Measurements from ENCODE around the gene FOXD1.
"Not testable (repeated sequence)": the region's sequence is repeated elsewhere in the genome, so short reads cannot be mapped to it uniquely, and the experiment has no call there.

The FOXD1 gene

DNA sequence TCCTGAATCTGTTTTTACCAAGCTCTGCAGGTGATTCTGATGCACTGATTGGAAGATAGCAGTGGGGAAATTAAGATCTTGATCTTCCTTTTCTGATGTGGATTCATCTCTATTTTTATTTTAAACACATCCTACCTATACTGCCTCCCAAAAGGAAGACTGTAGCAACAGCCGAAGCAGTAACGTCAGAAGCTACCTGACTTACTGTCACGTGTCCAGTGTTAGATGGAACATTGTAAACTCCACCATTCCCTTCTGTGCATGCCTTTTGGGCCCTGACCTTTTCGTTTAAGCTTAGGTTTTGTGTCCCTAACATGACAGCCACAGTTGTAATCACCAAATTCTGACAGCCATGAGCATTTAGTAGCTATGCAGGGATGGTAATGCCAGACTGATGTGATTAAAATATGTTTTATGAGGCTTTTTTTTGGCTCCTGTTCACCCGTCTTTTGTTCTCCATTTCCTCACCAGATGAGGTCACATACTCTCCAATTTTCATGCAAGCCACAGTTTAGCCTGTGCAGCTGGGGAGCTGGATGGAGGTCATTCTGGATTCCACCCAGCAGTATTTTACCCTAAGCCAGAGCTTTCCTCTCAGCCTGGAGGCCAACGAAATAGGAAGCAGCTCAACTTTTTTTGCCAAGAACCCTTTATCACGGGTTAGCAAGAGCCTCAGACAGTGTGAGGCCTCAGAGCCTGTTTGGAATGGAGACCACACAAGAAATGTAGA, 15.6 kb upstream of the FOXD1 start:
- no peak for DNase-seq (ENCODE audit: low read depth in 2 of 2)

DNA sequence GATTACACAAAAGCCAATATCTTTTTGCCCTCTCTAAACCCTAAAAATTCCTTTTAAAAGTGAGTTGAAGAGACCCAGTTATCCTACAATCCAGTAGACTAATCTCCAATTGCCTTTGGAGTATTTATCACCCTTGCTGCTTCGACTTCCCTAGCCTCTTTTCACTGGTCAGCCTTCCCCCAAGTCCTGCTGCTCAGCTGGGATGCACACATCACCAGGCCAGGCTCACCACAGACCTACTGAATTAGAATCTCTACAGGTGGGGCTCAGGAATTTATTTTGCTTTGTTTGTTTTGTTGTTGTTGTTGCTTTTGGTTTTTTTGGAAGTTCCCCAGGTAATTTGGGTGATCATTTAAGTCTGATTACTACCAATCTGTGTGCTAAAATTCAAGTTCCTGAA, 11.6 kb upstream of the FOXD1 start:
- DNase-seq (ENCODE audit: low read depth in 2 of 2): no peak

DNA sequence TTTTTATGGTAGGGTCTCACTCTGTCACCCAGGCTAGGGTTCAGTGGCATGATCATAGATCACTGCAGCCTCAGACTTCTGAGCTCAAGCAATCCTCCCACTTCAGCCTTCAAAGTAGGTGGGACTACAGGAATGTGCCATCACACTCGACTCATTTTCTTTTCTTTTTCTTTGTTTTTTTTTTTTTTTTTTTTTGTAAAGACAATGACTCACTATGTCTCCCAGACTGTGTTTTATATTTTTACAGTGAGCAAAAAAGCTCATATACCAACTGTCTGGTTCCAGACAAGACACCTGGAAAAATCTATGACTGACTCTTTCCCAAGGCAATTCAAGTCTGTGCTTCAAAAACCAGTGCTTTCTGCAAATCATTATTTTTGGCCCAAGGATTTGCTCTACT, 10.8 kb upstream of the FOXD1 start:
- DNase-seq (ENCODE audit: low read depth in 2 of 2): no peak

DNA sequence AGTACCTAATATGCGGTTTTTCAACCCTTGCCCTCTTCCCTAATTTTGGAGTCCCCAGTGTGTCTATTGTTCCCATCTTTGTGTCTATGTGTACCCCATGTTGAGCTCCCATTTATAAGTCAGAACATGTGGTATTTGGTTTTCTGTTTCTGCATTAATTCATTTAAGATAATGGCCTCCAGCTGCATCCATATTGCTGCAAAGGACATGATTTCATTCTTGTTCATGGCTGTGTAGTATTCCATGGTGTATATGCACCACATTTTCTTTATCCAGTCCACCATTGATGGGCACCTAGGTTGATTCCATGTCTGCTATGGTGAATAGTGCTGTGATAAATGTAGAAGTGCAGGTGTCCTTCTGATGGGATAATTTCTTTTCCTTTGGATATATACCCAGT, 7.9 kb upstream of the FOXD1 start:
- not testable (repeated sequence) for DNase-seq (ENCODE audit: low read depth in 2 of 2)

DNA sequence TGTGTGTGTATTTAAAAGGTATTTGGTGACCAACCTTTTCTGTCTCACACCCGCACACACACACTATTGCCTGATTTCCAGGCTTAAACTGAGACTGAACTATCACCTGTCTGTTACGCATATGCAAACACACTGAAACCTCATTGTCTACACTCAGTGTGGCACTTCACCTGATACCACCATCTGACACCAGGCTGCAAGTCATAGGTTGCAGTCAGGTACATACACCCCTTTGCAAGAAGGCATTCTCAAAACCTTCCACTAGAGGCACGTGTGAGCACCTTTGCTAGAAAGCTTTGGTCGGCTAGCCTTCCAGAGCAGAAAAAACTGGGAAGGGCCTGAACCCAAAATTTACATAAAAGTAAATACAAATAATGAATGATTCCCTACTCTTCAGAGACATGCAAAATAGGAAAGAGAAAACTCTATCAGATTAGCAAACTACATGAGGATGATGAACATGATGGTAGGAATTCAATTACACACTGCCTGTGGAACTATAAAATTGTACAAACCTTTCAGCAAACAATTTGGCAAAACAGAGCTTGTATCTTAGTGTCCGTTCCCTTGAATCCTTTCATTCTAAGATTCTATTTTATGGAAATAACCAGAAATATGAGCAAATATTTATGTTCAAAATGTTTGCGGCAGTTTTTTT, 5.9 kb upstream of the FOXD1 start:
- DNase-seq (ENCODE audit: low read depth in 2 of 2): no peak

DNA sequence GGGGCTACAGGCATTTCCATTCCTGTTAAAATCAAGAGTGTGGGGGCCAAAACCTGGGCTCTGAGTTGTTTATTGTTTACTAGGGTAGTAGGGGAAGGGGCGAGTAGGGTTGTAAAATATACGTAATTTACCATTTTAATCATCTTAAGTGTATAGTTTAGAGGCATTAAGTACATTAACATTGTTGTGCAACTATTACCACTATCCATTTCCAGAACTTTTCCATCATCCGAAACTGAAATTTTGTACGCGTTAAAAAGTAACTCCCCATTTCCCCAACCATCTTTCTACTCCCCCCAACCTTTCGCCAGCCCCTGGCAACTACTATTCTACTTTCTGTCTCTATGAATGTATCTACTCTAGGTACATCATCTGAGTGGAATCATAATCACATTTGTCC, 3.6 kb upstream of the FOXD1 start:
- DNase-seq (ENCODE audit: low read depth in 2 of 2): no peak

DNA sequence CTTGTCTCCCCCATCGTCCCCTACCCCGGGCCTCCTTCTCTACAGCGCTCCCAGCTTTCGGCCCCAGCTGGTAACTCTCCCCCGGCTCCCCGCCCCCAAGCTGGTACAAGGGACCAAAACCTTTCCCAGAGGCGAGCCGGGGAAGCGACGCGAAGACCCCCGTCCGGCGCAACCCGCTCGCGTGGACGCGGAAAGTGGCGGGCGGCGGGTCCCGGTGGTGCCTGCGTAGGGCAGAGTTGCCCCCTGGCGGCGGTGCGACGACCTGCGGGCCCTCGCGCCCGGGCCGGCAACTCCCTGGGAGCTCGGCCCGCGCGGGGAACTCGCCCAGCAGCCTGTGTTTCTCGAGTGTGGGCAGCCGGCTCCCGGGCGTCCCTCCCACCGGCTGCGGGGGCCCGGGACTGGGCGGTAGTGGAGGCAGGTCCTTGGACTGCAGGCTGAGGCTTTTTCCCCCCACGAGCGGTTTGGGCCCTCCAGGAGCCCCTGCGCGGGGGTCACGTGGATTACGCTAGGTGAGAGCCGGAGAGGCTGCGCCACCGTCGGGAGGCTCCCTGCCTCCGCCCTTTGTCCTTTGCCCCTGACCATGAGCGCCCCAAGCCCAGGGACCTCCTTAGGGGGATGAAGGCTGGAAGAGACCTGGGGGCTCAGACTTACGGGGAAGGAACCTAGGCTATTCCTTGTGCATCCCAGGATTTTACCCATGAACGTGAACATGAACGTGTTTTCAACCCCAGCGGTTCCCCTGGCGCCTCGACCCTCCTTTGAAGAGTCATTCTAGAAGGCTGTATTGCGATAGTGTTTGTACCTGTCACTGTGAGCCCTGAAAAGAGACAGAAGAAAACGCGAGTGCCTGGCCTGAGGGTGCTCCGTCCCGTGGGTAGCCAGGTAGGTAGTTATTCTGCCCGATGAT, 2.9 kb upstream of the FOXD1 start:
- peak; percentile 64 to 65 for DNase-seq (ENCODE audit: low read depth in 2 of 2)

DNA sequence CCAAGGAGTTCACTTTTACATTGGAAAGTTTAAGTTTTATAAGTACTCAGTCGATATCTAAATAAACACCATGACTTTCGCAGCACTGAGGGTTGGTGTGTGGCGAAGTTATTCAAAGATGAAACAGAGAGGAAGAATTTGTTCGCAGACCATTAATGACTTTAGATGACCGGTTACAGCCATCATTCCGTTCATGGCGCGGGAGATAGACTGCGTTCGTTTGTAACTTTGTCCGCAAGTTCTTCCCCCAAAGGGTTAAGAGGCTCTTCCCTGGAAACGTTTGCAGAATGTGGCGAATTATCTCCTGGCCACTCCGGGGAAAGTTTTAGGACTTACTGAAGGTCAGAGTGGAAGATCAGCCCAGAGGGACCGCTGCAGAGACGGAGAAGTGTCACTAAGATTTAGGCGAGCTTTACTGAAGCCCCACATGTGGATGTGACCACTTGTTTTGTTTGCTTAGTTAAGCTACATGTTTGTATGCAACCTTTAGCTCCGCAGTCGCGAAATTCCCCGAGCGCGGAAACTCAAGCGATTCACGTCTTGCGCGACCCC, 2.2 kb upstream of the FOXD1 start:
- no peak for DNase-seq (ENCODE audit: low read depth in 2 of 2)

DNA sequence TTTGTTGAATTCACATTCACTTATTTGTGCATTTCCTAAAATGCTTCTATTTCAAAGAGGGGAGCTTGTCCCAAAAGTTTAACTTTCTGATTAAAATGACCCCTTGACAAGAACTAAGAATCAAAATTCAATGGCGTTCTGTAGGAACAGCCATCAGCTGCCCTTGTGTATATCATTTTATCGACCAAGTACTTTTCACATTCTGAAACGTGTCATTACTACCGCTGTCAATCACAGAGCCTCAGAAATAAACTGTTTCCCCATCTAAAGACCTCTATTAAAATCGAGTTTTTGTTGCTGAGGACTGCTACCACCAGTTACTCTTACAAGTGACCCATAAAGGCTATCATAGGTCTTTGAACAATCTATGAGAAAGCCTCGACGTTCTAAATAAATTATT, 1.6 kb upstream of the FOXD1 start:
- DNase-seq (ENCODE audit: low read depth in 2 of 2): no peak

DNA sequence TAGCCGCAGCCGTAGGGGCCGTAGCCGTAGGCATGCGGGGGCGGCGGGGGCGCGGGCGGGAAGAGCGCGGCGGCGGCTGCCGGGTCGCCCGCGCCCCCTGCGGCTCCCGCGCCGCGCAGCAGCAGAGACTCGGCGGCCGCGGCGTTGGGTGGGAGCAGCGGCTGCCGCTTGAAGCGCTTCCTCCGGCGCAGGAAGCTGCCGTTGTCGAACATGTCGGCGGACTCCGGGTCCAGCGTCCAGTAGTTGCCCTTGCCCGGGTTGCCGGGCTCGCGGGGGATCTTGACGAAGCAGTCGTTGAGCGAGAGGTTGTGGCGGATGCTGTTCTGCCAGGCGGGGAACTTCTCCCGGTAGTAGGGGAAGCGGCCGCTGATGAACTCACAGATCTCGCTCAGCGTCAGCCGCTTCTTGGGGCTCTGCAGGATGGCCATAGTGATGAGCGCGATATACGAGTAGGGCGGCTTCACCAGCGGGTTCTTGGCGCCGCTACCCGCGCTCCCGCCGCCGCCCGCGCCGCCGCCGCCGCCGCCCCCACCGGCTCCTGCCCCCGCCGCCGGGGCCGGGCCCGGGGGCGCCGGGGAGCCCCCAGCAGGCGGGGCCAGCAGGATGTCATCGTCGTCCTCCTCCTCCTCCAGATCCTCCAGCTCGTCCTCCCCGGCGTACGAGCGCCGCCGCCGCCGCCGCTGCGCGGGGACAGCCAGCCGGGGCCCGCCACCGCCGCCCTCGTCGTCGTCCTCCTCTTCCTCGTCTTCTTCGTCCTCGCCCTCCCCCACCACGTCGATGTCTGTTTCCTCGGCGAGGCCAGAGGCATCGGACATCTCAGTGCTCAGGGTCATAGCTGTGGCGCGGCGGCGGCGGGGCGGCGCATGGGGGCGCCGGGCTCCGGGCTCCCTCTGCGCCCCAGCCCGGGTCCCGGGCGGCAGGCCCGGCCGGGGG, 781 bp downstream of the FOXD1 start:
- no peak for DNase-seq (ENCODE audit: low read depth in 2 of 2)

DNA sequence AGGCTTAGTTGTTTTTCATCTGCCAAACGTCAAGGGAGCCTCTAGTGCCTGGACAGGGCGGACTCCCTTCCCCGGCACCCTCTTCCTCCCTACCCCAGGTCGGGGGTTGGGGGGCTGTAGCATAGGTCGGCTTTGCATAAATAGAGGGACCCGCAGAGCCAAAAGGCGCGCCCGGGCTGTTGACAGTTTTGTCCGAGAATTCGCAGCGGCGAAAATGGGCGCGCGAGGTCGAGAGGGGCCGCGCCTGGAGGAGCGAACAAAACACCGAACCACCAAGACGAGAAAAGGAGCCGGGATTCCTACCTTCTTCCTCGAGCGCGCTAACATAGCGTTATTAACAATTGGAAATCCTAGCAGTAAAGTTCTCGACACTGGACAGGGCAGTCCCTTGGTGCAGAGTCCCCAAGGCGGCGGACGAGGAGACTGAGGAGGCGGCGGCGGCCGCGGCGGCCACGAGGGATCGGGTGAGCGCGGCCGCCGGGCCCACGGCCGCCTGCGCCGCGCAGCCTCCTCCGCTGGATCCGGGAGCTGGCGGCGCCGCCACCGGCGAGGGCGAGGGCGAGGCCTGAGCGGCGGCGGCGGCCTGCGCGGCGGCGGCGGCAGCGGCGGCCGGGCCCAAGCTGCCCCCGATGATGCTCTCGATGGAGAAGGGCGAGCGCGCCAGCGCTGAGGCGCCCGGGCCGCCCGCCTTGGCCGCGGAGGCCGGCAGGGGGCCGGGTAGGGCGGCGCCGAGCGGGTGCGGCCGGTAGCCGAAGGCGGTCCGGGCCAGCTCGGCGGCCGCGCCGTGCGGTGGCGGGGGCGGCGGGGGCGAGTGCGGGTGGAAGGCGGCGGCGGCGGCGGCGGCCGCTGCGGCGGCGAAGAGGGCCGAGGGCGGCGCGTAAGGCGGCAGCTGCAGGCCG, 1.7 kb downstream of the FOXD1 start:
- DNase-seq (ENCODE audit: low read depth in 2 of 2): no peak

DNA sequence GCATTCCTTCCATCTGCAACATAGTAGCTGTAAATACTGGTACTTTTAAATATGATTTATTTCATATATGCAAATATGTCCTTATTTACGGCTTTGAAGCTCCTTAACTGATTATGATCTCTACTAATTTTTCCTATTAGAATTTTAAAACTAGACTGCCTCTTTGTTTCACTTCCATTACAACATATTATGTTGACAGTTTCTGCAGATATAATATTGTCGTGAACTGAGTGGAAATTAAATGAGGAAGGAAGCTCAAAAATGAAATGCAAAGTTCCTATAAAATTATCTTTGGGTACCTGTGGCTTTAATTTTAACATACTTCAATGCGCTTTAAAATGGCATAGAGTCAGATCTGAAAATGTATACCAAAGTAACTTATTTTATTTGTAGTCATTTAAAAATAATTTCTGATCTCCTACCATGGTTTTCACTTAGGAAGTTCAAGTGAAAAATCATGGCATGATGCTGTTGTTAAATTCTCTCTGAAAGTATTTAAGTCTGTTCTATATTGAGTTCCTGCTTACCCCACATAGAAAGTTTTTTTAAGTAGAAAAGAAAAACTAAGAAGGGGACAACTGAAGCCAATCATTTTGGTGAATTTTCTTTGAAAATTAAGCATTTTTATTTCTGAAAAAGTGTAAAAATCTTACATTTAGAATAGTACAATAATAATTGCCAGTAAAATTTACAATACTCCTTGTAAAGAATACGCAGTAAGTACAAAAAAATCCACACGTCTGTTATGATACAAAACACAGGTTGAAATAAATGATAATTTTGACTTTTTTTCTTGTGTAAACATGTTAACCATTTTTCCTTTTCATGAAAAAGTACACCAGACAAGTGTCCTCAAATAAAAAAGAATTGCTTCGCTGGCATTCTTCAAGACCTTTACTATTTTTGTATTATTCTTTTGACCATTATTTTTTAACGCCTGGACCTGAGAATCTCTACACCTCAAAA, 2.6 kb downstream of the FOXD1 start:
- DNase-seq (ENCODE audit: low read depth in 2 of 2): no peak

DNA sequence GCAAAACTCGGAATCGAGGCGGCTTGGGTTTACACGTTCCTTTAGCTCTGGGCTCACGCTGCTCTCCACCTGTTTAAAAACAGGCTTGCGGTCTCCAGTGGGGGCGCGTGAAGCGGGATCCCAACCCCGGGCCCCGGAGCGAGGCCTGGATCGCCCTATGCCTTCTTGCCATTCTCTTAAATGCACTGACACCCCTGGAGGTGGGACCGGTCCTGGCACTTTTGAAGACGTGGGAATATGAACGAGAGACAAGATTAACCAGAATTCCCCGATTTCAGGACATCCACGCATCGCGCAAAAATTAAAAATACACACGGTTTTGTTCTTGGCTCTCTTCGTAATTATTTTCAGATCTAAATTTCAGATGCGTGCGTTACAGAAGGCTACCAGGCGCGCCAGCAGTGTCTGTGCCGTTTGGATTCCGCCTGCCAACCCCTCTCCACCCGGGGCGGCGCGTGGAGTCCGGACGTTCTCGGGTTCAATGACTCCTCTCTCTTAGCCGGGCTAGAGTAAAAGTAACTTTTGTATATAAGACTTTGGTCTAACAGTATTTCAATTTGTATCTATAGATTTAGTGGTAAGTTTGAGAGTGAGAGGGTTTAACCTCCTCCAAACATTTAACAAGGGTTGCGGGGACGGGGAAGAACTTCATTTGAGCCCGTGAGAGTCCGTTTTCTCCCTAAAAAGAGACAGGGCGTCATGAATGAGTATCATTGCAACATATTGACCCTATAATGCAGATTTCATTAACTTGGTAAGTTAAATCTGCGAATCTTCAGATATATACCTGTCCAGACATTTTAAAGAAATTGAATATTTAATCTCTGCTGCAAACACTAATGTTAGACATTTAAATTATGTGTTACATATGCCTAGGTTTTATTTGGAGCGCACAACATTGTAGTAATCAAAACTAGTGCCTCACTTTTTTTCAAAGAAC, 3.8 kb downstream of the FOXD1 start:
- no peak for DNase-seq (ENCODE audit: low read depth in 2 of 2)

DNA sequence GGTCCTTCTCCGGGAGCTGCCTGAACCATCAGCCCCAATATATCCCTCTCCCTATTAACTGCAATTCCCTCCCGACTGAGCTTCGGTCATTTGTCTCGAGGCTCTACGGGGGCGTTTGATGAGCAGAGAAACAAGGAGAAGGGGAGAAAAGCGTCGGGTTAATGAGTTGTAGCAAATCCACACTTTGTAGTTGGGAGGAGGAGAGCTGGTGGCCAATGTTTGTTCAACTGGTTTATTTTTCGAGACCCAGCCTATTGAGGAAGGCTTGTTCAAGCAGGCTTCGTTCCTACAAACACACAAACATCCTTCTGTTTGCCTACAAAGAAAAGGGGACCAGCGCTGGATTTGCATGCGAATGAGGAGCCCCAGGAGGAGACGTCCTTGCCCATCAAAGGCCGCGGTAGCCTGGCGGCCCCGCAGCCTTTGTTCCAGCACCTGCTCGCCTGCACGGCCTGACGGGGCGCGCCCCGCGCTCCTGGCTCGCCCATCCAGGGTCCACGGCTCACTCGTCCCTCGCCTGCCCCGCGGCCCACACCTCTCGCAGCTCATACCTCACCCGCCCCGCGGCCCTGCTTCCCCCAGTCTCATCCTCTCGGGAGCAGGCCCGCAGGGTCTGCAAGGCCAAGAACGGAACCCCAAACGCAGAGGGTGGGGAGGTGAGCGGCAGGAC, 4.6 kb downstream of the FOXD1 start:
- no peak for DNase-seq (ENCODE audit: low read depth in 2 of 2)

DNA sequence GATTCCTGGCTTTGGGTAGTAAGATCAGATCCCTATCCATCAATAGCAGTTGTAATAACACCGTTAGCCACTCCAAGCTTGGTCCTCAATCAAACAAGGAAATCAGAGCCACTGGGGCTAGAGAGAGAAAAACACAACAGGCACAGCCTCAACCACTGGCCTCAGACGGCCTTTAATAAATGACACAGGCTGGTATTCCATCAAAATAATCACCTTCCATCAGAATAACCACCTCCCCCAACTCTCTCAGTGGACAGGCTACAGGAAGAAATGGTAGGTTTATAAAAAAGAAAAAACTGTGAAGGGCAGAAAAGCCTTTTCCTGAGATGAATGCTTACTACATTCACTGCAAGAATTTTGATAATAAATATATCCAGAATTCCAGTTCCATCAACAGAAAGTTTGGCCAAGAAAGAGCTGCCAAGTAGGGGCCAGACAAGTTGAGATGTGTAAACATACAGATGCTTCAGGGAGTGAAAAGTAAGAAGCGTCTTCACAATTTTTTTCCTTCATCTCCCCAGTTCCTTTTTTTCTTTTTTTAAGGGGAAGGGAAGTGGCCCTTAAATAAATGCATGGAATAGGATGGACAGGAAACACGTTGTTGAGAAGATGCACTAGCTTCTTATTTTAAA, 5.5 kb downstream of the FOXD1 start:
- DNase-seq (ENCODE audit: low read depth in 2 of 2): no peak

DNA sequence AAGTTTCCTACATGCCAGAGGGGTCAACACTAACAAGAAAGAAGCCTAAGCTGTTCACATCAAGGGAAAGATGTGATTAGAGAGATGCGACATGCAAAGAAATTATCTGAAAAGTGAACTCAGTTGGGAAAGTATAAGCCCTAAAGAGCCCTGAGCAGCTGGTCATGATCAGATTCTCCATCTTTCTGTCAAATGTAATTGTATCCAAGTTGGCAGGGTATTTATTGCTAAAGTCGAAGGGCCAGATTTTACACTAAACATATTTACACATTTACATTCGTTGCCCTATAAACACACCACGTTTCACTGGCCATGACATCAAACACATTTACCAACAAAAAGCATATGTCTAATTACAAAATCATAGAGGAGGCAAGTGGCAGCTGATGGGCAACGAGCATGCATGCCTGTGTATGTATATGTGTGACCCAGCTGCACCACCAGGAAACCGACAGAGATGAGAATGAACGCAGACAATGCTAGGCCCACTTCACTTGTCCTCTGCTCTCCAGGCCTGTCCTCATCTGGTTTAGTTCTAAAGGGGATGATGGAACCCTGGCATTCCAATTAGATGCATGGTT, 6.3 kb downstream of the FOXD1 start:
- no peak for DNase-seq (ENCODE audit: low read depth in 2 of 2)
